OCI-LY3 (cell line): ENCODE data around the gene SKA2.

Experiments
- H2AFZ ChIP-seq: fragments of 200-600, 300-600 bp; shearing (Covaris generic); 2 replicates; pipeline ENCODE4 v1.6.0; 2014; ENCODE audit warnings: antibody characterized with exemption, low read depth, low read length
- H3K27ac ChIP-seq: fragments of 200-600, 300-600 bp; sonication (generic); 2 replicates; pipeline ENCODE4 v1.5.1; 2014; ENCODE audit warnings: mild to moderate bottlenecking, low read length, moderate library complexity, mixed read lengths
- H3K27me3 ChIP-seq: fragments of 200-600, 300-600 bp; sonication (generic); 2 replicates; pipeline ENCODE4 v1.6.1; 2014; ENCODE audit warnings: low read depth, low read length, mixed read lengths
- H3K36me3 ChIP-seq: fragments of 200-600, 300-600 bp; sonication (generic); replicated peaks from 2 replicates; pipeline ENCODE3; 2014; ENCODE audit warnings: low read depth, low read length, mixed read lengths
- H3K4me1 ChIP-seq: fragments of 300-600, 200-600 bp; sonication (generic); 2 replicates; pipeline ENCODE4 v1.6.1; 2014; ENCODE audit warnings: low read length, mixed read lengths
- H3K4me2 ChIP-seq: fragments of 200-600, 300-600 bp; sonication (generic); 2 replicates; pipeline ENCODE4 v1.6.1; 2014; ENCODE audit warnings: low read length, mixed read lengths
- H3K4me3 ChIP-seq: fragments of 300-600, 200-600 bp; sonication (generic); 2 replicates; pipeline ENCODE4 v1.5.1; 2014; ENCODE audit warnings: antibody characterized with exemption, mild to moderate bottlenecking, low read length, moderate library complexity
- H3K79me2 ChIP-seq: fragments of 300-600, 200-600 bp; shearing (Covaris generic); 2 replicates; pipeline ENCODE4 v1.6.1; 2014; ENCODE audit warnings: mild to moderate bottlenecking, low read length, mixed read lengths
- H3K9ac ChIP-seq: fragments of 300-600, 200-600 bp; shearing (Covaris generic); 2 replicates; pipeline ENCODE4 v1.6.0; 2014; ENCODE audit warnings: mild to moderate bottlenecking, low read length, moderate library complexity
- H3K9me3 ChIP-seq: fragments of 200-600, 300-600 bp; shearing (Covaris generic); 2 replicates; pipeline ENCODE4 v1.6.1; 2014; ENCODE audit warnings: low read length, mixed read lengths; ENCODE audit not compliant: insufficient read depth
- H4K20me1 ChIP-seq: fragments of 200-600, 300-600 bp; sonication (generic); 2 replicates; pipeline ENCODE4 v1.6.1; 2016; ENCODE audit warnings: low read length, mixed read lengths; ENCODE audit not compliant: insufficient read depth
- EZH2phosphoT487 ChIP-seq: fragments of 200-600 bp; shearing (Covaris generic); IDR thresholded peaks from 2 replicates; pipeline ENCODE4 v1.6.1; 2018; ENCODE audit warnings: antibody characterized with exemption, mixed run types, low read depth
- TF ChIP-seq, protein P1 (sequence below): fragments of 200-600, 300-600 bp; sonication (generic); IDR thresholded peaks from 2 replicates; pipeline ENCODE4 v1.5.1; 2014; ENCODE audit warnings: antibody characterized with exemption, low read length, low read depth

Gene SKA2

GRCh38 chr17:59084154-59084553 is 70.8 kb downstream of the SKA2 start:
- Histone ChIP-seq H3K27me3 (no peaks in the 10 kb centered on the region), H3K27ac (no peak overlapping the region), H3K4me3 (no peak overlapping the region), H3K36me3 (peaks cover 22% of the 10 kb centered on the region), H3K9ac (no peak overlapping the region), H3K4me1 (no peaks in the 10 kb centered on the region), H3K4me2 (no peak overlapping the region), H3K79me2 (no peaks in the 10 kb centered on the region), H3K9me3 (no peaks in the 10 kb centered on the region), H4K20me1 (no peaks in the 10 kb centered on the region), H2AFZ (no peak overlapping the region)
- no peak for TF ChIP-seq EZH2phosphoT487
- TF ChIP-seq, protein P1, sequence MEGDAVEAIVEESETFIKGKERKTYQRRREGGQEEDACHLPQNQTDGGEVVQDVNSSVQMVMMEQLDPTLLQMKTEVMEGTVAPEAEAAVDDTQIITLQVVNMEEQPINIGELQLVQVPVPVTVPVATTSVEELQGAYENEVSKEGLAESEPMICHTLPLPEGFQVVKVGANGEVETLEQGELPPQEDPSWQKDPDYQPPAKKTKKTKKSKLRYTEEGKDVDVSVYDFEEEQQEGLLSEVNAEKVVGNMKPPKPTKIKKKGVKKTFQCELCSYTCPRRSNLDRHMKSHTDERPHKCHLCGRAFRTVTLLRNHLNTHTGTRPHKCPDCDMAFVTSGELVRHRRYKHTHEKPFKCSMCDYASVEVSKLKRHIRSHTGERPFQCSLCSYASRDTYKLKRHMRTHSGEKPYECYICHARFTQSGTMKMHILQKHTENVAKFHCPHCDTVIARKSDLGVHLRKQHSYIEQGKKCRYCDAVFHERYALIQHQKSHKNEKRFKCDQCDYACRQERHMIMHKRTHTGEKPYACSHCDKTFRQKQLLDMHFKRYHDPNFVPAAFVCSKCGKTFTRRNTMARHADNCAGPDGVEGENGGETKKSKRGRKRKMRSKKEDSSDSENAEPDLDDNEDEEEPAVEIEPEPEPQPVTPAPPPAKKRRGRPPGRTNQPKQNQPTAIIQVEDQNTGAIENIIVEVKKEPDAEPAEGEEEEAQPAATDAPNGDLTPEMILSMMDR = no peak

- H4K20me1 ChIP-seq = no peaks in the 10 kb centered on the region
- no peak overlapping the region for H2AFZ ChIP-seq
- peaks cover 23% of the 10 kb centered on the region for H3K36me3 ChIP-seq
- no peak overlapping the region for H3K4me2 ChIP-seq
- H3K79me2 ChIP-seq = no peaks in the 10 kb centered on the region
- no peaks in the 10 kb centered on the region for H3K27me3 ChIP-seq
- no peaks in the 10 kb centered on the region for H3K4me1 ChIP-seq
- no peak overlapping the region for H3K27ac ChIP-seq
- no peaks in the 10 kb centered on the region for H3K9me3 ChIP-seq
- no peak overlapping the region for H3K9ac ChIP-seq
- no peak for TF ChIP-seq EZH2phosphoT487
- TF ChIP-seq, protein P1 = no peak
- H3K4me3 ChIP-seq = no peak overlapping the region
Measured at GRCh38 chr17:59074494-59074893, 80.5 kb downstream of the SKA2 start.

DNA sequence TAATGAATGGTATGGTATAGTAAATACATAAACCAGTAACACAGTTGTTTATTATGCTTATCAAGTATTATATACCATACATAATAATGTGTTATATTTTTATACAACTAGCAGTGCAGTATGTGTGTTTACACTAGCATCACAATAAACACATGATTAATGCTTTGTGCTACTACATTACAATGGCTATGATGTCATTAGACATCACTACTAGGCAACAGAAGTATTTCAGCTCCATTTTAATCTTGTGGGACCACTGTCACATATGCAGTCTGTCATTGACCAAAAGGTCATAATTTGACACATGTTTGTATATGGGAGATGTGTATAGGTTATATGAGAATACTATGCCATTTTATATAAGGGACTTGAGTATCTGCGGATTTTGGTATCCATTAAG is 81.0 kb downstream of the SKA2 start:
- H3K27ac ChIP-seq = no peak overlapping the region
- H3K79me2 ChIP-seq = no peaks in the 10 kb centered on the region
- H3K27me3 ChIP-seq = no peaks in the 10 kb centered on the region
- no peak for TF ChIP-seq EZH2phosphoT487
- TF ChIP-seq, protein P1 = no peak
- H3K4me3 ChIP-seq = no peak overlapping the region
- no peaks in the 10 kb centered on the region for H3K4me1 ChIP-seq
- H3K9me3 ChIP-seq = no peaks in the 10 kb centered on the region
- no peak overlapping the region for H3K9ac ChIP-seq
- H2AFZ ChIP-seq = no peak overlapping the region
- no peaks in the 10 kb centered on the region for H4K20me1 ChIP-seq
- no peak overlapping the region for H3K4me2 ChIP-seq
- peaks cover 20% of the 10 kb centered on the region for H3K36me3 ChIP-seq

- Histone ChIP-seq H4K20me1 (no peaks in the 10 kb centered on the region), H3K4me3 (no peak overlapping the region), H2AFZ (no peak overlapping the region), H3K4me2 (no peak overlapping the region), H3K36me3 (peaks cover 20% of the 10 kb centered on the region), H3K9me3 (no peaks in the 10 kb centered on the region), H3K27ac (no peak overlapping the region), H3K9ac (no peak overlapping the region), H3K4me1 (no peaks in the 10 kb centered on the region), H3K27me3 (no peaks in the 10 kb centered on the region), H3K79me2 (no peaks in the 10 kb centered on the region)
- TF ChIP-seq, protein P1 = no peak
- TF ChIP-seq EZH2phosphoT487 = no peak
Measured at GRCh38 chr17:59069856-59070255, 85.1 kb downstream of the SKA2 start.
